Stimulated activated CD8-positive, alpha-beta memory T cell treated with anti-CD3 and anti-CD28 coated beads, Interleukin-2, amount 100 ng/mL, for 1 hour (primary cell): Measurements from ENCODE around the gene ARHGAP11A.
"Not testable (repeated sequence)": the region's sequence is repeated elsewhere in the genome, so short reads cannot be mapped to it uniquely, and the experiment has no call there.

Experiments used
- DNase-seq, 2 donors: peaks; one replicate each; pipeline ENCODE4 v3.0.0-alpha.2; 2020; ENCODE audit warnings: low read depth in 2 of 2

ARHGAP11A gene

GRCh38 chr15:32615051-32615870 lies at the start of gene ARHGAP11A:
ARHGAP11A (plus strand) TSS chr15:32615504; CDS start chr15:32616212, 708 bp downstream.
- DNase-seq = peak; percentile 57 to 66

GRCh38 chr15:32568988-32569387 lies 46.3 kb upstream of the ARHGAP11A start:
- DNase-seq = not testable (repeated sequence)

- peak in 1 of 2 donors; percentile 1 for DNase-seq
Measured at GRCh38 chr15:32578482-32578881, 36.8 kb upstream of the ARHGAP11A start.

- not testable (repeated sequence) for DNase-seq
Measured at GRCh38 chr15:32585844-32586243, 29.5 kb upstream of the ARHGAP11A start.

GRCh38 chr15:32593151-32593550 lies 22.2 kb upstream of the ARHGAP11A start, which contains the start of gene GOLGA8N:
GOLGA8N (plus strand) TSS chr15:32593456.
- DNase-seq = not testable (repeated sequence)

- DNase-seq = not testable (repeated sequence)
Measured at GRCh38 chr15:32609518-32609917, 5.8 kb upstream of the ARHGAP11A start.

- not testable (repeated sequence) for DNase-seq
Measured at GRCh38 chr15:32610719-32611118, 4.6 kb upstream of the ARHGAP11A start.

- not testable (repeated sequence) for DNase-seq
Measured at GRCh38 chr15:32614712-32615050, 623 bp upstream of the ARHGAP11A start.

GRCh38 chr15:32615871-32616426 lies 645 bp downstream of the ARHGAP11A start:
- not testable (repeated sequence) for DNase-seq

GRCh38 chr15:32636410-32636809 lies 21.1 kb downstream of the ARHGAP11A start:
- DNase-seq = no peak

GRCh38 chr15:32636908-32637567 lies 21.7 kb downstream of the ARHGAP11A start:
- DNase-seq = no peak

- DNase-seq = no peak
Measured at GRCh38 chr15:32637704-32638103, 22.4 kb downstream of the ARHGAP11A start.

GRCh38 chr15:32641517-32642059 lies 26.3 kb downstream of the ARHGAP11A start, which contains the start of gene SCG5:
SCG5 (plus strand) TSS chr15:32641710; CDS start chr15:32643593, 1,883 bp downstream.
- no peak for DNase-seq

- no peak for DNase-seq
Measured at GRCh38 chr15:32642667-32643435, 27.5 kb downstream of the ARHGAP11A start.

GRCh38 chr15:32643907-32644445 lies 28.7 kb downstream of the ARHGAP11A start:
- no peak for DNase-seq

- no peak for DNase-seq
Measured at GRCh38 chr15:32646291-32646690, 31.0 kb downstream of the ARHGAP11A start.

GRCh38 chr15:32649342-32649741 lies 34.0 kb downstream of the ARHGAP11A start:
- no peak for DNase-seq

- DNase-seq = peak in 1 of 2 donors; percentile 15
Measured at GRCh38 chr15:32651229-32651837, 36.0 kb downstream of the ARHGAP11A start.

- no peak for DNase-seq
Measured at GRCh38 chr15:32652178-32652577, 36.9 kb downstream of the ARHGAP11A start.

GRCh38 chr15:32656091-32656490 lies 40.8 kb downstream of the ARHGAP11A start:
- DNase-seq = no peak

- no peak for DNase-seq
Measured at GRCh38 chr15:32656496-32656895, 41.2 kb downstream of the ARHGAP11A start.
